NCI-H146 treated with DMSO at 0.1 percent for 48 hours (cell line): ENCODE results near the gene C11orf71.

Experiments used
- DNase-seq: peaks from one replicate; lab custom pipeline; 2025; ENCODE audit not compliant: unreplicated experiment; lab: John Stamatoyannopoulos, UW

C11orf71 gene

DNA sequence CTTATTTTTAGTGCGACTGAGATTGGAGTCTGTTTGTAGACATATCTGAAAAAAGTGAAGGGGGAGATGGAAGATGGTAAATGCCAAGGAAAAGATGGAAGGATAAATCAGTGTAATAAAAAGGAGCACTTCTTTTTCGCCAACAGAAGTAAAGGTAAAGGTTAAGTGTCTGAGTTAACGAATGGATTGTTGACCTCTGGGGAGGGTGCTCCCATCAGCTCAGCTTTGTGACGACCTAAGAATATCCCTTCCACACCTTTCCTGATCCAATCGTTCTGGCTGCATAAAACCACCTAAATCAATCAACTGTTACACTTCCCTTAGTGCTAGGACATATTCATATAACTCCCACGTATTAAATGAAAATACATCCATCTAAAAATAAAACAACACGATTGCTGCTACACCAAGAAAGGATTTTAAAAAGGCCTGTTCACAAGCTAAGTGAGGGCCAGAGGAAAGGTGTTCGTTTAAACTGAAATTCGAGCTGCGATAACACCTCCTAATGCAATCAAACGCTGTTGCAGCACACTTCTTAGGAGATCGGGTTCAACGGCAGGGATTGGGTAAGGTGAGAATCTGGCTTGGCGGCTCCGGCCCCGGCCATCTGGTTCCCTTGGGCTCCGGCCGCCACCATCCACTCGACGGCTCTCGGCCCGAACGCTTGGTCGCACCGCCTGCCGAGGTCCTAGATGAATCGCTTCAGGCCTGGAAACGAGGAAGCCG lies 658 bp downstream of the C11orf71 start:
- DNase-seq, result peak; percentile 59

- DNase-seq, result no peak
These were observed 1.9 kb downstream of the C11orf71 start for GRCh38 chr11:114398303-114398920.

DNA sequence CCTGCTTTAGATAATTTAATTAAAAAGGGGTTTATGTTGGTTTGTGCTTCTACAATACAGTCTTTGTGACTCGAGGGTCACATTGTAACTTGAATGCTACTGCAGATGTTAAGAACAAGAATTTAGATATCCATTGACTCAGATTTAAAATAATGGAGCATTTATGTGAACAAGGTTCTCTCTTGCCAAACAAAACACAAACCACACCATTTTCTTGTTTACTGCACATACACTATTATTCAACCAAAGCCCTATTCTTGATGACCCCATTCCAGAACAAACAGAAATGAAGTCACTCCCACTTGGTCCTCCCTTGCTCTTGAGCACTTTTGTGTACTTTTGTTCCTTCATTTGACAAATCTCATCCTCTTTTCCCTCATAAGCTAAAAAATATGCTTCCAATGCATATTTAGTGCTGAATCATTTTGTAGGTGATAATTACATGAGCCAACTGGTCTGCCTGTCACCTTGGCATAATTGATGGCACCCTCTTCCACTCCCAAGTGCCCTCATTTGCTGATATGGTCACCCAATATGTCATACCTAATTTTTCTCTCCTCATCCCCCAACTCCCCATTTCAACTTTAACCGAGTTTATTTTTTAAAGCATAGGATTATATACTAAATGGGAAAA lies 2.8 kb downstream of the C11orf71 start:
- DNase-seq, result no peak

- no peak for DNase-seq
These were observed 3.4 kb downstream of the C11orf71 start for GRCh38 chr11:114396916-114397315.

GRCh38 chr11:114395736-114396135 lies 4.6 kb downstream of the C11orf71 start:
- DNase-seq, result peak; percentile 38

DNA sequence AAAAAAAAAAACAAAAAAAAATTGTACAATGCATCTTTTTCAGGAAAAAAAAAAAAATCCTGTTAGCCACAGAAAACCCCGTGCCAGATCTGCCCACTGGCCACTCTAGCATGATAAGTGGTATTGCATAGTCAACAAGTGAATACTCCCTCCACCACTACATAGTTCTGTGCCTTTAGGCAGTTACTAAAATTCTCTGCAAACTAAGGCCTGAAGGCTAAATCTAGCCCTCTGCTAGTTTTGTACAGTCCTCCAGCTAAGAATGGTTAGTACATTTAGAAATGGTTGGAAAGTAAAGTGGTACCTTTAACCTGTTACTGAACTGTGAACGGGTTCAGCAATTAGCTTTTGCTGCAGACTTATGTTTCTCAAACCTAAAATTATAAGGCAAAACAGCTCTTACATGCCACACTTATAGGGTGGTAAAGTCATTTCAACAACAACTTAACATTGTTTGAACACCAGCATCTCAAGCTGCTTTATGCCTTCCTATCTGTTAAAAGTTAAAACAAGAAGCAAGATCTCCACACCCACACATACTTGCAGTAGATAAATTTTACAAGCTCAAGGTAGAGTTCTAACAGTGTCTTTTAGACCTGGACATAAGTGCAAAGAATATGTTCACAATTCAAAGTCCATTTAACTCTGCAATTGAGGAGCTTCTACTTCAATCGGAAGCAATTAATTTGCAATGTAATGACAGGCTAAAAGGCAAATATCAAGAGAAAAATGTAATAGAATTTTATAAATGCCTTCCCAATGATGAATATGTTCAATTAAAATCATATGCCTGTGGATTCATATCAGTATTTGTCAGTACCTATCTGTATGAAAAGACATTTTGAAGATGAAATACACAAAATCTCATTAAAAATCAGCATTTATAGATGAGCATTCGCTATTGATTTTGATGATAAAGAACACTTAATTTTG lies 7.3 kb downstream of the C11orf71 start:
- DNase-seq, result no peak

DNA sequence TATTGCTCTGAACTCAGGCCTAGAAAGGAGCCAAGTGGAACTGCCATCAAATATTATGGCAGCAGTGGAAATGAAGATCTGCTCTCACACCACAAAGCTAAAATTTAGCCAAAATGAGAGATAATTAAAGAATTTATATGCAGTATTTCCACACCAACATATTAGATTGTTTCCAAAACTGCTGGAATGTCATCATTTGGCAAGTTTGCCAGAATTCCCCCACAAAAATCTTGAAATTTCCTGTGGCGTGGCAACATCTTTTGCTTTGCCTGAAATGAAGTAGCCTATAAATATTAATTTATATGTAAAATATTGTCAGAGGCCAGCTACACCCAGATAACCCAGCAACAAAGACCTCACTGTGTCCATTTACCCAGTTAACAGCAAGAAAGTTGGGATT lies 13.8 kb downstream of the C11orf71 start:
- DNase-seq, result no peak

DNA sequence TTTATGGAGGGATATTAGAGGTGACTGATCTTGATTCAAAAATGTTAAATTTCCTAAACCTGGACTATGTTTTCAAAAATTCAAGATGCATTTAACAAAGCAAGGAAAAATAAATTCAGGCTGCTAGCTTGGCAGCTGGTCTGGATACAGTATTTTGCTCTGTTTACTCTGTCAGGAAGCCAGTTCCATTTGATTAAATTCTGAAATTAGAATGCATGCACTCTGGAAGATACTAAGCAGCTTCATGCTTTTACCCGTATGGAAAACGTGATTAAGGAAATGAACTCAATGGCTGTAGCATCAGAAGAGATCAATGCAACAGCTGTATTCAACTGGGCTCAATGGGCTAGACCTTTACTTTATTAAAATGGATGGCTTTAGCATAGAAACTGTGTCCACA lies 14.2 kb downstream of the C11orf71 start:
- DNase-seq, result no peak

DNA sequence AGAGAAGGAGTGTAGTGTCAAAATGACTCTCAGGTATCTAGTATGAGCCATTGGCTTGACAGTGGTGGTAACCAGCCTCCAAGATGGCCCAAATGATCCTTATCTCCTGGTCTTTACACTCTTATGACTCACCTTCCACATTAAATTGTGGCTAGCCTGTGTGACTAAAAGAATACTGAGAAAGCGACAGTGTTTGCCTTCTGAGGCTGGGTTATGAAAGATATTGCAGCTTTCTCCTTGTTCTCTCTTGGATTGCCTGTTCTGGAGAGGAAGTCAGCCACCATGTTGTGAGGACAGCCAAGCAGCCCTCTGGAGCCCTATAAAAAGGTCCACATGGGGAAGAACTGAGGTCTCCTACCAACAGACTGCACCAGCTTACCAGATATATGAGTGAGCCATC lies 15.8 kb downstream of the C11orf71 start:
- no peak for DNase-seq

DNA sequence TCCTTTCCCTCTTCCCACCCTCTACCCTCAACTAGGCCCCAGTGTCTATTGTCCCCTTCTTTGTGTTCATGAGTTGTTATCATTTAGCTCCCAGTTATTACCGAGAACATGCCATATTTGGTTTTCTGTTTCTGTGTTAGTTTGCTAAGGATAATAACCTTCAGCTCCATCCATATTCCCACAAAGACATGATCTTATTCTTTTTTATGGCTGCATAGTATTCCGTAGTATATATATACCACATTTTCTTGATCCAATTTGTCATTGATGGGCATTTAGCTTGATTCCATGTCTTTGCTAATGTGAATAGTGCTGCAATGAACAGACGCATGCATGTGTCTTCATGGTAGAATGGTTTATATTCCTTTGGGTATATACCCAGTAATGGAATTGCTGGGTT lies 17.8 kb downstream of the C11orf71 start:
- no peak for DNase-seq

DNA sequence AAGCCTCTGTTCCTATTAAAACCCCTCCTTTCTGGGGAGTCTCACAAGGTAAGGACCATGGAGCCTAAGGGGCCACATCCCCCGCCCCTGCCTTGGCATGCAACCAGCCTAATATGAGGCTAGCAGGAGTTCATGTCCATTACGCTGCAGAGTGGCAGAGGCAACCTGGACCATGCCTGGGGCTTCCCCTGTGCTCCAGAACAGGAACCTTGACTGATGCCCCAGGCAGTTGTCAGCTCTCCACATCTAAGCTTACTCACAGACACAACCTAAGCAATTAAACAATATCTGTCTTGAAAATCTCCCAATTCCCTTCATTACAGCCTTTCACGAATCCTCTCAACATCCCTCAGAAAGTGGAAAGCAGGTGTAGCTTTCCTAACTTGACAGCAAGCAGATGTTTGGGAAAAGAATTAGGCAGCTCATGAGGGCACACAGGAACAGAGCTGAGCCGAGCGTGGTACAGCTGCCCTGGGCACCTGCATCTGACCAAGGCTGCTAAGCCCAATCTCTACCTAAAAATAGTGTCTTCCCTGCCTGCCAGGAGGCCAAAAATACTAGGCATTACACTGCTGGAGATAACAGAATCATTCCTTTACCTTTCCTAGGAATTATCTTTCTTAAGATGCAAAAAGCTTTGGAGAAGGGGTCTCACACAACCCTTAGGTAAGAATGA lies 20.8 kb downstream of the C11orf71 start:
- DNase-seq, result no peak

DNA sequence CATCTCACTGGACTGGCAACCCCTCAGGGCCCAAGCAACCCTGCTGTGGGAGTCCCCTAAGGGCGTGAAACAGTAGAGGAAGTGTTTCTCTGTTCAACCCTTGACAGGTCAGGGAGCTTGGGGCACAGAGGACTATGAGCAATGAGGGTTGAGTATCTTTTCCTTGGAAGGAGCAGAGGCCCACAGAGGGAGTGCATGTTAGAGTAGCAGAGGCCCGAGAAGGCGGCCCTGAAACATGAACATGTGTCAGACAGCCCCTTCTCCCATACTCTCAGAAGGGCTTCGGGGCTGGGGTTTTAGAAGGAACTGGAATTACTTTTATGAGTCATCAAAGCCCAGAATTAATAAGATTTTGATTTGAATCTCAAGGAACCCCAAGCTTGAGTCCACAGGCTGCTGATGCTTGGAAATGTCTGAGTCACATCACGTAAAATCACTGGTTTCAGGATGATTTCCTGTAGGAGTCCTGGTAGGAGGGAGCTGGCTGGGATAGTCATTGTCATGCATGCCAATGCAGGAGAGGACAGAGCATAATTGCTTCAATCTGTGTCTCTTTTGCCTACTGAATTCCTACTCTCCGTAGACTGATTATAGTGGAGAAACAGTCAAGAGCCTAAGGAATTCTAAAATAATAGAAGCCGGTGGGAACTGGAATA lies 22.6 kb downstream of the C11orf71 start:
- no peak for DNase-seq

DNA sequence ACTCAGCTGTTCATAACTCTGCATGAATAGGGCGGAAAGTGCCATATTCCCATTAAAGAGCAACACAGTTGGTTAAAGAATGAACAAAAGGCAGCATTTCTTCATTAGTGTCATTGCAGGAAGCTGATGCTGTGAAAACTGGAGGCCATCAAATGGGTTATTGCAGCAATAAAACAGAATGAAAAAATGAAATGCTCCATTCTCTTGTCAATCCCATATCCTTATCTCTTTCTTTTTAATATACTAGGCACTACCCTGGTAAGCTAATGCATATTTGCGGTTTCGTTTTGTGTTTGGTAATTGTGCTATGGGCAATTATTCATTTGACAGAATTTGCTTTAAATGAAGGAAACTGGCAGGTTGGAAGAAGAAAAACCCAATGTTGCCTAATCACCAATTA lies 25.3 kb downstream of the C11orf71 start:
- DNase-seq, result no peak

DNA sequence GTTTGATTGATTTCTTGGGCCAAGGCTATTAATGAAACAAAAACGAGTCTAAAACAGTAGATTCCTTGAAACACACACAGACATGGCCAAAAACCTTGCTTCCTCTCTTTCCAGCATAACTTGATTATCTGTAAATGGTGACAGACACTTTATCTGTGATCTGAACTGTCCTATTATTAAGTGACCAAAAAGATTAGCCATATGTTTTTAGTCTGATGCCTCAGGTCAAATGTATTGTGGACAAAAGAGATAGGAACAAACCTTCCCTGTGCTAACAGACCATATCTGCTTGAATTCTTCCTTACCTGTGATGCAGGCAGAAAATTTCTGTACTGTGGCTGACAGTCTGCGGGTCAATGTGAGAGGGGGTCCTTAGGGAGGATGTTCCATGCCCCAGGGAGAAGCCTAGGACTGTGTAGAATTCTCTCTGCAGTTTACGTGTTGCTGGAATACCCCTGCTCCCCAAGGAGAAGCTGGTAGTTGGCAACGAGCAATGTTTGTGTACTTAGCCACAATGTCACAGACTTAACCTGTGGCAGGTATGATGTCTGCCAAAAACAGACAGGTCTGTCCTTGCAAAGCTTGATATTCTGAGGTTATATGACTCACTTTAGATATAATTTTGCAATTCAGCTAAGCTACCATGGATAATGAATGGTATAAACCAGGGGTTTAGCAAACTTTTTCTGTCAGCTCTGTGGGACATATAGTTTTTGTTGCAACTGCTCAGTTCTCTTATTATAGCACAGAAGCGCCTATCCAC lies 31.2 kb downstream of the C11orf71 start:
- DNase-seq, result no peak

GRCh38 chr11:114367244-114367957 lies 32.9 kb downstream of the C11orf71 start:
- no peak for DNase-seq

- DNase-seq, result no peak
These were observed 33.7 kb downstream of the C11orf71 start for GRCh38 chr11:114366331-114367243.

- DNase-seq, result no peak
These were observed 37.4 kb downstream of the C11orf71 start for GRCh38 chr11:114362958-114363357.

DNA sequence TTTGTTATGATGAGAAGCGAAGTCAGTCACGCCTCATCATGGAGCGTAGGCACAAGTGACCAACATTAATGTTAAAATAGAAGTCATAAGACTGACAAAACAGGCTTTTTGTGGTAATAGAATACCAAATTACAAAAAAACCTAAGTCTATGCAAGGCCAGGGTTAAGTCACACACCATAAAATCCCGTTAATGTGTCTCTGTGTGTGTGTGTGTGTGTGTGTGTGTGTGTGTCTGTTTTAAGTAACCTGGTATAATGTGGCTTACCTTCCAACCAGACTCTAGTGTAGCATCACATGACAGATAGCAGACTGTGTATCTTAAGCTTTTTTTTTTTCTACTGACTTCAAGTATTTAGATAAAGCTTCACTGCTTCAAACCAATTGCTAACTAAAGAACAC lies 38.0 kb downstream of the C11orf71 start:
- no peak for DNase-seq
